Measurements from ENCODE around the gene ARG1.

DNA sequence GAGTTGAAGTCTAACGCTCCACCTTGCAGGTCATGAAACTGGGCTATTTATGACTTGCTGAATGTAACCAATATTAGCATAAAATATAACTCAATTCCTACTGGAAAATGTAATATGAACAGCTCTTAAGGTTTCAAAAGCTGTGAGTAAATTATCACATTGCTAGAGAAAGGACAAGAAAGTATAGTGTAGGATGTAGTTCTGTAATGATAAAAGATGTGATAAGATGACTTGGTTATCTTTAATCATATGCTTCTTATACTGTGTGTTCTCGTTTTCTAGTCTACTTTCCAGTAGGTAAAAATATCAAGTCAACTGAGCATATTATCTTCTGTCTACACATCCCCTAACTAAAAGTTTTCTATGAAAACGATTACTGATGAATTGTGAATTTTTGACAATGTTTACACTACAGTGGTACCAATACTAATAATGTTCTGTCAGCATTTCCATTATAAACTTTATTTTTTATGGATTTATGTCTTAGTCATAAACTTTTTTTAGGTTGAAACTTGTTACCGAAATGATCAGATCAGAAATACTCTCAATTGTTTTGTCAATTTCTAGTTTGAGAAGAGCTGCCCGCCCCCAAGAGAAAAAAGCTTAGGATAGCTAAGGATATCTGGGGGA lies 40.4 kb downstream of the ARG1 start:
- TF ChIP-seq, protein P1, sequence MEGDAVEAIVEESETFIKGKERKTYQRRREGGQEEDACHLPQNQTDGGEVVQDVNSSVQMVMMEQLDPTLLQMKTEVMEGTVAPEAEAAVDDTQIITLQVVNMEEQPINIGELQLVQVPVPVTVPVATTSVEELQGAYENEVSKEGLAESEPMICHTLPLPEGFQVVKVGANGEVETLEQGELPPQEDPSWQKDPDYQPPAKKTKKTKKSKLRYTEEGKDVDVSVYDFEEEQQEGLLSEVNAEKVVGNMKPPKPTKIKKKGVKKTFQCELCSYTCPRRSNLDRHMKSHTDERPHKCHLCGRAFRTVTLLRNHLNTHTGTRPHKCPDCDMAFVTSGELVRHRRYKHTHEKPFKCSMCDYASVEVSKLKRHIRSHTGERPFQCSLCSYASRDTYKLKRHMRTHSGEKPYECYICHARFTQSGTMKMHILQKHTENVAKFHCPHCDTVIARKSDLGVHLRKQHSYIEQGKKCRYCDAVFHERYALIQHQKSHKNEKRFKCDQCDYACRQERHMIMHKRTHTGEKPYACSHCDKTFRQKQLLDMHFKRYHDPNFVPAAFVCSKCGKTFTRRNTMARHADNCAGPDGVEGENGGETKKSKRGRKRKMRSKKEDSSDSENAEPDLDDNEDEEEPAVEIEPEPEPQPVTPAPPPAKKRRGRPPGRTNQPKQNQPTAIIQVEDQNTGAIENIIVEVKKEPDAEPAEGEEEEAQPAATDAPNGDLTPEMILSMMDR (IDR thresholded peaks at IDR 0.05): no peak
- TF ChIP-seq POLR2A (IDR thresholded peaks at IDR 0.05): no peak

All from body of pancreas (tissue), 4 donors.